Jurkat, Clone E6-1 (cell line): ENCODE data around the gene TSPEAR.

Experiments
- DNase-seq: peaks from one replicate; pipeline ENCODE4 v3.0.0-alpha.2; 2011; ENCODE audit warnings: low read depth, low spot score
- H3K4me3 ChIP-seq: 2 replicates; pipeline ENCODE4 v1.5.1; 2011; ENCODE audit warnings: mild to moderate bottlenecking, low read length, control low read depth, moderate library complexity

TSPEAR gene

DNA sequence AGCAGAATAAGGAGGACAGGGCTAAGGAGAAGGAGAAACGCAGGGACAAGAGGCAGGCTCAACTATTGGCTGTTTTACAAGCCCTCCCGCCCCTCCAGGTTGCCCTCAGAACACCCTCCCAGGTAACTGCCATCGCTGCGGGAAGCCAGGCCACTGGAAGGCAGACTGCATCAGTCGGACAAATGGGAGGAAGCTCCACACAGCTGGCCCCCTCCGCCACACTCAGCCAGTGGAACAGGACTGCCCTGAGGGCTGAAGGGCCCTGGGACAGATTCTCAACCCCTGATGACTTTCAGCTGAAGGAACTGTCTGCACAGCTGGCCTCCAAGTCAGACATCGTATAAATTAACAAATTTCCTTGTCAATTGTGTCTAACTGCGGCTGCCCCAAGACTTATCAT lies 234.2 kb downstream of the TSPEAR start:
- H3K4me3 ChIP-seq, result no peak overlapping the region

DNA sequence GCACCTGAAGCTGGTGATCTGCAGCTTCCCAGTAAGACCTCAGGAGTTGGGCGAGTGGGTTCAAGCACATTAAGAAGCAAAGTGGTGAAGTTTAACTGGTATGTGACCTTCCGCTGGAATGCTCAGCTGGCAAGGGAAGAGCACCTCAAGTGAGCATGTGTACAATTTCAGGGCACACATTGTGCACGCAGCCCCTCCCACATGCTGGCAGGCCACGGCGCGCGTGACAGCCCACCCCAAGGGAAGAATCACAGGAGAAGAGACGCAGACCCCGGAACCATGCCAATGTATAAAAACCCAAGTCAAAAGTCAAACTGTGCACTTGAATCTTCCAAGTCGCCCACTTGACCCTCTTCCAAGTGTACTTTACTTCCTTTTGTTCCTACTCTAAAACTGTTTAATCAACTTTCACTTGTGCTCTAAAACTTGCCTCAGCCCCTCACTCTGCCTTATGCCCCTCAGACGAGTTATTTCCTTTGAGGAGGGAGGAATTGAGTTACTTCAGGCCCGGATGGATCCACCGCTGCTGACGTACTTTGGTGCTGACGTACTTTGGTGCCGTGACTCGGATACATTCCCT lies 236.0 kb downstream of the TSPEAR start:
- DNase-seq, result no peak
- H3K4me3 ChIP-seq, result no peak overlapping the region

More for the DNA sequence above, 234.2 kb downstream of the TSPEAR start:
- no peak for DNase-seq

DNA sequence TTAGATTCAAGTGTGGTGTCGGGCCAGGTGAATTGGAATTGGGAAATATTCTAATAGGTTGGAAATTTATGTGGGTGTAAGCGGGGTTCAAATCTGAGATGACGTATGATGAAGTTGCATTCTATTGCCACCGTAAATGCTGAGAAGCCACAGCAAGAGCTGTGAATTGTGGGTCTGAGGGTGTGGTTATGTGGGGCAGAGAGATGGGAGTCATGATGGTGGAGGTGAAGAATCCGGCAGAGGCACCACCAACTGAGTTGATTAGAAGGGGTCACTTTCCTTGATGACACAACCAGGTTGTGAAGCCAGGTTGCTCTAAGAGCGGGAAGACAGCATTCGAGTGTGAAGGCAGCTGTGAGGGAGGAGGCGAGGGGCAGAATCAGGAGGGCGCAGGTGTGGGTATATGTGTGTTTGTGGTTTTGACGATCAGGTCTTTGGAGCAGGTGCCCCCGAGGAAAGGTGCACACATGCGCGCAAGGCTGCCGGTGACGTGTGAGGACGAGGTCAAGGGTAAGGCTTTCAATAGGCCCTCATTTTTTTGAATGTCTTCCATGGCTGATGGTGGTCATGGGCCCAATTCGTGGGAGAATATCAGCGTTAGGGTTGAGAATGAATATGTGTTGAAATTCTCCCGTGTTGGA lies 237.3 kb downstream of the TSPEAR start:
- DNase-seq, result no peak
- no peak overlapping the region for H3K4me3 ChIP-seq

DNA sequence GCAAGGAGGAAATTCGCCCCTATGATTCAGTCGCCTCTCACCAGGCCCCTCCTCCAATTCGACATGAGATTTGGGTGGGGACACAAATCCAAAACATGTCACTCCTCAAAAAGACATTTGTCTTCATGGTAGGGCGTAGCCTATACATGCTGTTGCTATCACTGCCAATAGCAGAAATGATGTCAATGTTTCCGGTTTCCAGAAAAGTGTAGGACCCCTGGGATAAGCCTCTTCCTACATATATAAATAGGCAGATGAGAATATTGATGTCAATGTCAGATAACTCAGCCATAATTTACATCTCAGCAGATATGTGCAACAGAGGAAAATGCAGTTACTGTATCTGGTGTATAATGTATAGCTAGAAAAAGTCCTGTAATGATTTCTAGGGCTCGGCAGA lies 239.4 kb downstream of the TSPEAR start:
- DNase-seq, result no peak

DNA sequence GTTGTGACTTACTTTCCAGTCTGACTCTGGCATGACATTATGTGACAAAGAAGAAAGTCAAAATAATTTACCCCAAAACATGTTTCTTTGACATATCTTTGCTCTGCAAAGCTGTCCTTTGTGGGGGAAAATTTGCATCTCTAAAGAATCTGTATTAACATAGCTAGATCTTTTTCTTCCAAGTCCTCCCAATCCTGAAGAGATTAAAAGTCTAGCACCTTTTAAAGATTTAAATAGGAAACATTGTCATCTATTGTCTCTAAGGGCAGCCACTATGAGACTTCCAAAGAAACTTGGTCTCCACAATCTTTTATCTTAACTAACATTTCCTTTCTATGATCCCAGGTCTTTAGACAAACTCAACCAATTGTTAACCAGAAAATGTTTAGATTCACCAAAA lies 240.0 kb downstream of the TSPEAR start:
- H3K4me3 ChIP-seq, result no peak overlapping the region
- DNase-seq, result no peak

More for the DNA sequence above, 239.4 kb downstream of the TSPEAR start:
- H3K4me3 ChIP-seq, result no peak overlapping the region

DNA sequence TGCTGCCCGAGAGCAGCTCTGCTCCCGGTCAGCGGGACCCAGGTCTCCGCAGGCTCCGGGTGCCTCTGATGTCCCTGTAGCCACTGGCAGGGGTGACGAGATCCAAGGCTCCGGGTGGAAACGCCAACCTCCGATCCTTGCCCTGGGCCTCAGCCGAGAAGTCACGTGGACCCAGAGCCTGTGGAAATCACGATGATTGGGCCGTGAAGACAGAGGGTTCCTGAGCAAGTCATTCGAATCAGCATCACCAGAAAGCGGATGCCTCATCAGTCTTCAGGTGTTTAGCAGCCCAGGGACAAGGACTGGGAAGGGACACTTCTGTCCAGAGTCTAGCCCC lies 243.5 kb downstream of the TSPEAR start:
- H3K4me3 ChIP-seq, result no peak overlapping the region
- no peak for DNase-seq

DNA sequence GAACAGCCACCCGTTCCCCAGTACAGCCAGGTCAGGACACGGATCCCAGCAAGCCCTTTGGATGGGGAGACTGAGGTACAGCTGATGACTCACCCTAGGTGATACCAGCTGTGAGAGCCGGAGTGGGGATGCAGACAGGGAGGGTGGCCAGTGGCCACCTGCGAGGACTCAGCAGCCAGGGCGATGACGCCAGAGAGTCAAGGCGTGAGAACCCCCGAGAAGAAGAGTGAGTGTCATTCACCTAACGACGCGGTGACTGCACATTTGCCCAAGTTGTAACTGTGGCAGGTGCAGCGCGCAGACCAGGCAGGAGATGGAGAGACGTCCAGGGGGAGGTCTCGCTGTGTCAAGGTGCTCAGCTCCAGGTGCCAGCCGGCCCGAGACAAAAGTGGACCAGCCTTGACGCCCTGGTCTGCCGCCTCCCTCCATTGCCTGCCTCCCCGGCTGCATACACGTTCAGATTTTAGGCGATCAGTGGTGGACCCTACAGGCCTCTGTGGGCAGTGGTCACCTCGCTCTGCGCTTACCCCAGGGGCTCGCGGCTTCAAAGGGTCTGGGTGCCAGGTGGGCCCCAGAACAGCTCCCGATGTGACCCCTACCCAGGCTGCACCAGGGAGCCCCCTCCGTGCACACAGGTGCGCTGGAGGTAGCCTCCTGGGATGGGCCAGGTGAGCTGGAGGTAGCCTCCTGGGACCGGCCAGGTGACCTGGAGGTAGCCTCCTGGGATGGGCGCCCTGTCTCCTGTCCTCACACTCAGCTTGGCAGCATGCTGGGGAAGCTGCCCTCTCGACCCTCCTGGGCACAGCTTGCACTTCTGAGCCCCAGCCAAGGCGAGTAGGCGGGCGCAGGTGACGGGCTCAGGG lies 244.1 kb downstream of the TSPEAR start:
- H3K4me3 ChIP-seq, result no peak overlapping the region

DNA sequence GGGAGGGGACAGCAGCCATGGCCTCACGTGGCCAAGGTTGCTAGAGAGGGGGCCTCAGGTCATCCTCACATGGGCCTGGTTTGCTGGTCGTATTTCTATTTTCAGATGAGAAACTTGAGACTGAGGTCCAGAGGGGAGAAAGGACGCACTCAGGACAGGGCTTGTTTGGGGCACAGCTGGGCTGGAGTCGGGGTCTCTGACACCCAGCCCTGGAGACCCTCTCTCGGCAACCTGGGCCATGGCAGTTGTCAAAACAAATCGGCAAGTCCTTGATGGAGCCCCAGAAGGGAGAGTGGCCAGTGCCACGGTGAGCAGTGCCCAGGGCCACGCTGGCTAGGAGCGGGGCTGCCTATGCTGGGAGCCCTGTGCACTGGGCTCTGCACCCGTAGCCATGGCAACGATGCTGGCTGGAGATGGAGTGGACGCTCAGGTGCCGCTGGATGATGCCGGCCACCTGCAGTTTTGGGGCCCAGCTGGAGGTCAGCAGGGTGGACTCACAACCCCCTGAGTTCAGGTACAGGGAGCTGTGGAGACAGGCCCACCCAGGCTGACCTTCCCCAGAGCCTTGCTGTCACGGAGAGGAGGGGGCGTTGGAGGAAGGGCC lies 244.9 kb downstream of the TSPEAR start:
- no peak for DNase-seq

More for the DNA sequence above, 244.1 kb downstream of the TSPEAR start:
- no peak for DNase-seq

DNA sequence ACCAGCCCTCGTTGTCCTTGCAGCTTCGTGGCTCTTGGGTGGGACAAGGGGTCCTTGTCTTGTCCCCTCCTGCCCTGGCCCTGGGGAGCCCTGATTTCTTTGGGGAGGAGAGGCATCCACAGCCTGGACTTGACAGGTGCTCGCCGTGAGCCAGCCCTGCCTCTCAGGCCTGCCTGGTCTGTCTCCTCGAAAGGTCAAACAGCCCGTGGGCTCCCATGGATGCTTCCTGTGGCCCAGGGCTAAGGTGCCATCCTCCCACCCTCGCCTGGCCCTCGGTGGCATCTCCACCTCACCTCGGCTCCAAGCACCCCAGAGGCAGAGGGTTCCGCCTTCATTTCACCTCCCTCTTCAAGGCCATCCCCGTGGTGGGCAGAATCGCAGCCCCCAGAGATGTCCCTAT lies 247.0 kb downstream of the TSPEAR start:
- no peak for DNase-seq
- no peak overlapping the region for H3K4me3 ChIP-seq

More for the DNA sequence above, 244.9 kb downstream of the TSPEAR start:
- no peak overlapping the region for H3K4me3 ChIP-seq

DNA sequence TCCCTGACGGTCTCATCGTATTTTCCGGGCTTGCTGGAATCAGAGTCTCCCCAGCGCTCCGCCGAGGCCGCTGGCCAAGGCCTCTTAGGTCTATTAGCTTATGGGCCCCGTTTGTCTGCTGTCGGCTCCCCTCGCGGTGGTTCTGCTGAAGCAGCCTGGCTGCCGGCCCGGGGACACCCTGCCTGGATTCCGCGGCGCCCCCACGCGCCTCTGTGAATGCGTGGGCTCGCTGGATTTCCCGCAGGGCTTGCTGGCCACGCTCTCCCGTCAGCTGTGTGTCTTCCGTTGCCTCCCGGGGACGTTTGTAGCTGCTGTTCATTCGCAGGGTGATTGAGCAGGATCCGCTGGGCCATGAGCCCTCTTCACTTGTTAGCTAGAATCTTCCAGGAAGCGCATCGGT lies 247.6 kb downstream of the TSPEAR start:
- H3K4me3 ChIP-seq, result no peak overlapping the region
- DNase-seq, result no peak

DNA sequence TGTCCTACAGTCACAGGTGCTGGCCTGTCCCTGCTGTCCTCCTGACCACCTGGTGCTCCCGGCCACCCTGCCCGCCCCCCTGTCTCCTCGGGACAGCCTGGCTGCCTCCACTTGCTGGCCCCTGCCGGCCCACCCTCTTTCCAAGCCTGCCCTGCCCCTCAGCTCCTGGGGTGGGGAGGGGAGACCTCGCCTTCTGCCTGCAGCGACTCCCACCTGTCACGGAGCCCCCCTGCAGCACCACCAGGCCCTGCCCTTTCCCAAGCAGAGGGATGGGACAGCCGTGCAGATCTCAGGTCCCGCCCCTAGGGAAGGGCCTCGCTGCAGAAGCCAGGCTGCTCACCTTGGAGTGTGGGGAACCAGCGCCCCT lies 248.6 kb downstream of the TSPEAR start:
- DNase-seq, result no peak
- H3K4me3 ChIP-seq, result no peak overlapping the region

DNA sequence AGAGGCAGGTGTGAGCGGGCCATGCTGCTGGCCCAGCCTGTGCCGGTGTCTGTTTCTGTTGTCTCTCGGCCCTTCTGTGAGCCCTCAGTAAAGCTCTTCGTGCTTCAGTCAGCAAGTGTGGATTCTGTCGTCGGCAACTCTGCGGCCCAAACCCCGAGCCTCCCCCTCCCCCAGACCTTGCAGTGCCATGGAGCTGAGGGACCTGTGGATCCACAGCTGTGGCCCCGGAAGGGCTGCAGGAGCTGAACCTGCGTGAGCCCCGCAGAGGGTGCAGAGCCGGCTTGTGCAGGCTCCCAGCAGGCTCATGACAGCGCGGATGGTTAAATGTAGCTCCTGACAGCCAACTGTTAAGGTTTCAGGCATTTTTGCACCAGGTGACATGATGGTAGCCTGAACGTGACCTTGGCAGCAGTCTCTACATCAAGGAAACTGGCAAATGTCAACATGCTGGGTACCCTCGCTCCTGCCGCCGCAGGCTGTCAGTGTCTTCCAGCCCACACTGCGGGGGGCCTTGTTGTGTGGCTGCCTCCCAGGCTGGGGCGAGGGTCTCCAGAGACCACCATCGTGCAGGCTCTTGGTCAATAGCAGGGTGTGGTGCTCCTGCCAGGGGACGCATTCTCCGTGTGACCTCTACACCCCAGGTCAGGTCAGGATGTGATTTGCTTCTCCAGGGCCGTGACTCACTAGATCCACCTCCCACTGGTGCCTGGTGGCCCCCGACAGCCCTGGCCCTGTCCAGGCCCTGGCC lies 249.1 kb downstream of the TSPEAR start:
- DNase-seq, result no peak
- no peak overlapping the region for H3K4me3 ChIP-seq

DNA sequence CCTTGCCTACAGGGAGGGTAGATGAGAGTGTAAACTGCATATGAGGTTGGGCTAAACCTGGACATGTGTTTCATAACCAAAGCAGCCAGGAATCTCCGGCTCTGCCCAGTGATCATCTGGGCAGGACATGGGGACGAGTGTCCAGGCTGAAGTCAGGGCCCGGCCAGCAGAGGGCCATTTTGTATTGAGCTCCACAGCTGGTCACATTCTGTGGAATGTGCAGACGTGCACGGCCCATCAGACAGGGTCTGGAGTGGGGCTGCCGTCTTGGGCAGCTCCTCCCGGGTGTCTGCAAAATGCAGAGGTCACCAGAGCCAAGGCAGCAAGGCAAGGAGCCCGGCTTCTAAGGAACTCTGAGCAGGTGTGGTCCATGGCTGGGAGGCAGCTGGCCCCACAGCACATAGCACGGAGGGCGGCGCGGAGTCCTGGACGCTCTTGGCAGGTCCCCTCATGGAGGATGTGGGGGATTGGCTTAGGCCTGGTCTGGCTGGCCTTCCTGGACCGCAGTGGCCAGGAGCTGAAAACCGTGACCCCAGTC lies 249.8 kb downstream of the TSPEAR start:
- DNase-seq, result no peak
- no peak overlapping the region for H3K4me3 ChIP-seq

DNA sequence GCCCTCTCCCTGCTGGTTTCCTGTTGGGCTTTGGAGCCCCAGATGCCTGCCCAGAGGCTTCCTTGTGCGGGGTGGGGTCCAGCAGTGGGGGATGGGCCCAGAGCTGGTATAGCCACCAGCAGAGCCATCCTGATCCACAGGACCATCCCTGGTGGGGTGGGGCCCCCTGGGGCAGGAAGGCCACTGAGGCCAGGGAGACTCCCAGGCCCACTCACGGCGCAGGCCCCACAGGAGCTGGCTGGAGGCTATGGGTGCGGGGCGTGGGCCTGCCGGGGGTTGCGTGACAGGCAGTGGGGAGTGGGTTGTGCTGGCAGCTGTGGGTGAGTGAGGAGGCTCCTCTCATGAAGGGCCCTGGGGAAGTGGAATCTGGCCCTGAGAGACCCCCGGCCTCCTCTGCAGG lies 250.4 kb downstream of the TSPEAR start:
- DNase-seq, result no peak
- no peak overlapping the region for H3K4me3 ChIP-seq

DNA sequence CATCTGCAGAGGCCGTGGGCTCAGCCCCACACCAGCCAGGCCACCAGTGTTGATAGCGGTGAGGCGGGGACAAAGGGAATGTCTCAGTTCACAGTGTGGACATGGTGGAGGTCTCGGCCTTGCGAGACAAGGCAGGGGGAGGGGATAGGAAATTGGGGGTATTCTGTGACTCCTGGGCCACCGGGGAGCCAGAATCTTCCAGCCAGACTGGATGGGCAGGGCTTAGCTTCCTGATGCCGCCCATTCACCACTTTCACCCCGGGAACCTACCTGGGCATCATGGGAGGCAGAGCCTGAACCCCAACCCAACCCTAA lies 251.0 kb downstream of the TSPEAR start:
- no peak overlapping the region for H3K4me3 ChIP-seq
- DNase-seq, result no peak

DNA sequence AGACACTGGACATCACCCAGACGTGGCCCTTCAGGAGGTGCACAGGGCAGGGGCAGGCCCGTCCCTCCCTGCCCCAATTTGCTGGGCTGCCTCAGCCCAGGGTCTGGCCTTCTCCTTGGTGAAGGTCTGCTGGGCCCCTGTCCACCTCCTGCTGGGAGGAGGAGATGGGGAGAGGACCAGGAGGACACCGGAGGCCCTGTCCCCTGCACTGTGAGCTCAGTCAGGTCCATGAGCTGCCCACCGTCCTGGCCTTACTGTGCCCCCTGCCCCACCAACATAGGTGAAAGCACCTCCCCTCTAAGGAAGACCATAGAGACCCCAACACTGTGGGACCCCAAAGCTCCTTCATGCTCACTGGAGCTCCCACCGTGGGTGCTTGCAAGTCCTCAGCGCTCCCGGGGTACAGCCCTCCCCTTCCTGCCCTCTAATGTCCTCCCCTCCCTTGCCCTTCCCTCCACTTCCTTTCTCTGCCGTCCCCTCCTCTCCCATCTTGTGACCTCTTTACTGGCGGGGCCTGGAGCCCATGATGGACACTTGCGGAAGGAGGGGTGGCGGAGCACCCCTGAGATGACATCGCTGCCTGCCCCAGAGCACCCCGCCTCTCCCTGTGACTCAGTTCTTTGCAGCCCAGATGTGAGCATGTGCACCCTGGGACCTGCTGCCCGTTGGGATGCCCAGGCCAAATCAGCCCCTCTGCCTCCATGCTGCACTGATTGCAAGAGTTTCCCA lies 251.5 kb downstream of the TSPEAR start:
- DNase-seq, result no peak
- no peak overlapping the region for H3K4me3 ChIP-seq

DNA sequence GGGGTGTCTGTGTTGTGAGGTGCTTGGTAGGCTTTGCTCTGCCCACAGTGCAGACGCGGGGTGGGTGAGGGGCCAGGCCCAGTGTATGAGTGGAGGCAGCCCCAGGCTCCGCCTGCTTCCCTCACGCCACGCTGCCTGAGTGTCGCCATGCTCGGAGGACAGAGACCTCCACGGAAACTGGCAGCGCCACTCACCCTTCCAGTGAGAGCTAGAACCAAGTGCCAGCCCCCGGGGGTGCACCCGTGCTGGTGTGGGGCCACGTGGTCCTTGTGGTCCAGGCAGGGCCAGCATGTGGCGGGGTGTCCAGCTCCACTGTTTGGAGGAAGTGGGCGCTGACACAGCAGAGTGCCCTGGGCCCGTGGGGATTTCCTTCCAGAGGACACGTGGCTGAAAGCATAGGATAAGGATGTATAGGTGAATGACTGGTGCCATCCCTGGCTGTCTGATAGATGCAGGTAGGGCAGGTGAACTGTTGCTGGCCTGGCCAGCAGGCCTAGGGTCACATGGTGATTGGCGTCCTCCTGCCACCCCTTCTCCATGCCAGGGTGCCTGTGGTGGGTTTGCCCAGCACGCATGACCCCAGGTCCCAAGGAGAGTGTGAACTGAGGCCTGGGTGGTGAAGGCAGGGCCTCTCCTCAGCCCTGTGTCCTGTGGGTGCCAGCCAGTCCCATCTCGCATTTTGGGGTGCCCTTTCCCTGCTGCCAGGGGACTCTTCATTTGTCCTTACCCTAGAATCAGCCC lies 252.2 kb downstream of the TSPEAR start:
- no peak for DNase-seq
- no peak overlapping the region for H3K4me3 ChIP-seq
